HG03095 (cell line): ENCODE data around the gene SMTNL2.
"Not testable (repeated sequence)": the region's sequence is repeated elsewhere in the genome, so short reads cannot be mapped to it uniquely, and the experiment has no call there.

Source experiments
- ATAC-seq: cut with Tn5 transposase; IDR thresholded peaks from one replicate; pipeline ENCODE4 v1.9.1; 2021; ENCODE audit warnings: moderate library complexity; ENCODE audit not compliant: unreplicated experiment

SMTNL2 gene

GRCh38 chr17:4599505-4600281 lies 15.4 kb downstream of the SMTNL2 start:
- no peak for ATAC-seq

DNA sequence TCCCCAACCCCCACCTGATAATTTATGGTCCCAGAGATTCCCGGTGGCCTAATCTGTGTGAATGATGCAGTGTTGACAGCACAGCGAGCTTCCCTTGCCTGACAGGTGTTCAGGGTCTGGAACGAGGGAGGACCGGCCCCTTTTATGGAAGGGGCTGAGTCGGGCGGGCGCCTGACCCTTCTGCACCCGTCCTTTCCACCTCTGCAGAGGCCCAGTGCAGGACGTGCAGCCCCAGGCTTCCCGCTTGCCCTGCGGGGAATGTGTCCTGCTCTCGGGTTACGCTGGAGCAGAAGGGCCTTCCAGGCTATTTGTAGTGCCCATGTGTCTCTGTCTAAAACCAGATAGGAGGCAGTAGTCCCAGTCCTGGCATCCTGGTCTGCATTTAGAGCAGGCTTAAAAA lies 16.2 kb downstream of the SMTNL2 start:
- no peak for ATAC-seq

DNA sequence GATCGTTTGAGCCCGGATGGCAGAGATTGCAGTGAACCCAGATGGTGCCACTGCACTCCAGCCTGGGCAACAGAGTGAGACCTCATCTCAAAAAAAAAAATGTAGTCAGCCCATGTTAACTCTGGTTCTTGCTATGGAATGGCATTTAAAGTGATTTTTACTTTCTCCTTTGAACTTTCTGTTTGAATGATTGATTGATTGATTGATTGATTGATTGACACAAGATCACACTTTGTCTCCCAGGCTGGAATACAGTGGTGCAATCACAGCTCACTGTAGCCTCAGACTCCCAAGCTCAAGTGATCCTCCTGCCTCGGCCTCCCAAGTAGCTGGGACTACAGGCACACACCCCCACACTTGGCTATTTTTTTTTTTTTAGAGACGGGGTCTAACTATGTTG lies 17.0 kb downstream of the SMTNL2 start:
- no peak for ATAC-seq

- no peak for ATAC-seq
These were observed 17.7 kb downstream of the SMTNL2 start for GRCh38 chr17:4602041-4602440.

DNA sequence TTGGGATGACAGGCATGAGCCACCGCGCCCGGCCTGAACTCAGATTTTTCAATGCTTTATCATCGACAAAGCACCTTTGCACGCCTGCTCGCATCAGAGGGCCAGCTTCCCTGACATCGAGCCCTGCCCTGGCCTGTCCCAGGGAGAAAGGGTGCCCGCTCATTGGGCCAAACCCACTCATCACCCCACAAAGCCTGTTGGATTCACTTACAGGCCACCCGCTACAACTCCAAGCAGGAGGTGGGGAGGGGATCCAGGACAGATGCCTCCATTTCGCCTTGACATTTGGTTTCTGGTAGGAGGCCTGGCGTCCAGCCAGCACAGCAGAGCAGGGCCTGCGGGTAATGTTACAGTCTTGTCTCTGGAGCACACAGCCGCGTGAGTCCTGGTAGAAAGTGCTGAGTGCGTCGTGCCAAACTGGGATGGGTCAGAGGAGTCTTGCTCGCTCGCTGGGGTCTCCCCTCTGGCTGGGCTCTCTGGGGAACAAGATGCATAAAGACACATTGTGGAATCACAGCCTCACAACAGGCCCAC lies 19.8 kb downstream of the SMTNL2 start:
- no peak for ATAC-seq

GRCh38 chr17:4604736-4605135 lies 20.4 kb downstream of the SMTNL2 start:
- ATAC-seq: not testable (repeated sequence)

DNA sequence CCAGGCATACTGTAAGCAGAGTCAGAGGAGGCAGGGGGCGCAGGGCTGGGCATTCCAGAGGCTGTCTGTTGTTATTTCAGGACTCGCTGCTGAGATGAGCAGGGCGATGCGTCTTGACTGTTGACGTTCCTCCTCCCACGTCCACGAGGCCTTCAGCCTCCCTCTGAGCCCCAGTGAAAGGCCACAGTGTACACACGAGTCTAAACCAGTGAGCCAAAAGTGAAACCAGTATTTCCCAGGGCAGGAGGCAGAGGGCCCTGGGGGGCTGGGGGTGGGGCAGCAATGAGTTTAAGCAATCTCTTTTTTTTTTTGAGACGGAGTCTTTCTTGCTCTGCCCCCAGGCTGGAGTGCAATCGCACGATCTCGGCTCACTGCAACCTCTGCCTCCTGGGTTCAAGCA lies 21.5 kb downstream of the SMTNL2 start:
- ATAC-seq: no peak

GRCh38 chr17:4607261-4607741 lies 23.0 kb downstream of the SMTNL2 start:
- ATAC-seq: no peak

GRCh38 chr17:4607773-4608187 lies 23.5 kb downstream of the SMTNL2 start:
- no peak for ATAC-seq

GRCh38 chr17:4609761-4610160 lies 25.4 kb downstream of the SMTNL2 start:
- no peak for ATAC-seq

DNA sequence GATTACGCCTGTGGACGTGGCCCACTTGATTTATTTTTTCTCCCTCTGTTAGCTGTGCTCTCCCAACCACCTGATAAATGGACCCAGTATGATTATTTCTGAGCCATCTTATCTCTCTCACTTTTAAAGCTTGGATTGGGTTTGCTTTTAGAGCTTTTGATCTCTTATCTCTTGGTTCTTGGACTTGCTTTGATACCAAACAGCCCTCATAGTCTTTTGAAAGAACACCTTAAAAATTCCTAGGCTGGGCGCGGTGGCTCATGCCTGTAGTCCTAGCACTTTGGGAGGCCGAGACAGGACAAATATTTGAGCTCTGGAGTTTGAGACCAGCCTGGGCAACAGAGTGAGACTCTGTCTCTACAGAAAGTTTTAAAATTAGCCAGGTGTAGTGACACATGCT lies 25.8 kb downstream of the SMTNL2 start:
- ATAC-seq: no peak

DNA sequence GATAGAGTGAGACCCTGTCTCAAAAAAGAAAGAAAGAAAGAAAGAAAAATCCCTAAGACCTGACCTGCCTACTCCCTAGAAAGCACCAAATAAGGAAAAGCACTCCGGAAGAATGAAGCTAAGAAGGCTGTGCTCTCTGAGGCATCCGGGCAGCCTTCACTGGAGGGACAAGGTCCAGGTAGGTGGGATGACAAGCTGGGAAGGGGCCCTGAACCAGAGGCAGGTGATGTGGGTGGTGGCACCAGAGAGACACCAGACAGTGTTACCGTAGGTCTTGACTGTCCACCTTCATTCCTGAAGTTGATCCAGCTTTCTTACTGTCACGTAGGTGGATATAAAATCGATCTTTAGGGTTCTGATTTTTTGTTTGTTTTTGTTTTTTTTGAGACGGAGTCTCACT lies 26.3 kb downstream of the SMTNL2 start:
- ATAC-seq: no peak

DNA sequence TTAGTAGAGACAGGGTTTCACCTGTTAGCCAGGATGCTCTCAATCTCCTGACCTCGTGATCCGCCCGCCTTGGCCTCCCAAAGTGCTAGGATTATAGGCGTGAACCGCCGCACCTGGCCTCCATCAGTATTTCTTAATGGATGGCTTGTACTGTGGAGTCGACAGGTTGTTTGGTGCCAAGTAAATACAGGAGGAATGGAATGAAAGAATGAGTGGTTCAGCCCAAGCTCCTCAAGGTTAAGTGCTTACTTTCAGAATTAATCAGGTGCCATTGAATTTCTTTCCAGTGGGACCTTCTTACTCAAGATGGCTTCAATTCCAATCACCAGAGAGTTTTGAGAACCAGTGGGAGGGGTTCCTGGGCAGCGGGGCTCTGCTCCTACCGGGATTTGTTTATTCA lies 32.1 kb downstream of the SMTNL2 start:
- no peak for ATAC-seq

DNA sequence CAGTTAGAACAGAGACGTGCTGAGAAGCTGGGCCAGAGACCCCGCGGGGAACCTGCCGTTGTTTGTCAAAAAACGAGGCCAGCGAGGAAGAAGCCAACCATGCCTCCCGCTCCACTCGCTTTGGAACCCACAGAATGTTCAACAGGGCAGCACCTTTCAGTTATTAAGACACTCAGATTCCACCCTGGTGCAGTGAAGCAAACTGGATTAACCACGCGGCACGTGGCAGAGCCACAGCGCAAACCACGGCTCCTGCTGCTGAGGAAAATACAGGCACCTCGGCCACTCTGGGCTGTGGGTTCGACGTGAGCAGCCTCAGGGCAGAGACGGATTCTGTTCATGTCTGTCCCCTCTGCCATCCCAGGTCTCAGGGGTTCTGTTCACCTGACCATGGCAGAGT lies 32.8 kb downstream of the SMTNL2 start:
- no peak for ATAC-seq

- no peak for ATAC-seq
These were observed 33.4 kb downstream of the SMTNL2 start for GRCh38 chr17:4617590-4618351.

DNA sequence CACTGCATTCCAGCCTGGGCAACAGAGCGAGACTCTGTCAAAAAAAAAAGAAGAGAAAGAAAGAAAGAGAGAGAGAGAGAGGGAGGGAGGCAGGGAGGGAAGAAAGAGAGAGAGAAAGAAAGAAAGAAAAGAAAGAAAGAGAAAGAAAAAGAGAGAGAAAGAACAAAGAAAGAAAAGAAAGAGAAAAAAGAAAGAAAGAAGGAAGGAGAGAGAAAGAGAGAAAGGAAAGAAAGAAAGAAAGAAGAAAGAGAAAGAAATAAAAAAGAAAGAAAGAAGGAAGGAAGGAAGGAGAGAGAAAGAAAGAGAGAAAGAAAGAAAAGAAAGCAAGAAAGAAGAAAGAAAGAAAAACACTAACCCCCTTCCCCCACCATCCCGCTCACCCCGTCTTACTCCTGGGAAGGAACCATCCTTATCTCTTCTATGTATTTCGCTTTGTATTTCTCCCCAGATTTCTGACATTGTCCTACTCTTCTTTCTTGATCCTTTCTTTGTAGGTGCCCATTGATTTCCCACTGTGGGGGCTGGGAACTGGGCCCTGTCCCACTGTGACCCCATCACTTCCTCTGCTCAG lies 36.3 kb downstream of the SMTNL2 start:
- ATAC-seq: no peak

DNA sequence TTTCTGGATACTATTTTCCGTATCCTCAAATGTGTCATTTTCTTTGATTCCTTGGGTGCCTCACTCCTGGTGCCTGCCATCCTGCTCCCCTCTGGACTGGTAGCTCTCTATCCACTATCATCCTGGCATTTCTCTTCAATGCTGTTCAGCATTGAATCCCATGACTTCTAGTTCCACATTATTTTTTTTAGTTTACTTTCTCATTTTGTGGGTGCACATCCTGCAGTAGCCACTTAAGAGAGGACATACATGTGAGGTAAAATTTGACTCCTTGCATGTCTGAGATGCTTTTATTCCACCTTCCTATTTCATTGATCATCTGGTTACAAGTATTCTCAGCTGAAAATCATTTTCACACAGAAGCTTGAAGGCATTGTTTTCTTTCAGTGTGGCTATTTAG lies 38.0 kb downstream of the SMTNL2 start:
- no peak for ATAC-seq

GRCh38 chr17:4623249-4623648 lies 38.9 kb downstream of the SMTNL2 start:
- ATAC-seq: no peak

- not testable (repeated sequence) for ATAC-seq
These were observed 40.2 kb downstream of the SMTNL2 start for GRCh38 chr17:4624451-4624911.

- no peak for ATAC-seq
These were observed 40.9 kb downstream of the SMTNL2 start for GRCh38 chr17:4625181-4625617.

GRCh38 chr17:4626734-4627256 lies 42.5 kb downstream of the SMTNL2 start:
- ATAC-seq: no peak
